Measurements from ENCODE around the gene HNRNPU.

Gene HNRNPU

GRCh38 chr1:244802041-244802440 lies 62.3 kb downstream of the HNRNPU start:
- no peak for DNase-seq (ENCODE audit: low read depth)

- peak; percentile 28 for DNase-seq (ENCODE audit: low read depth)
Measured at GRCh38 chr1:244801246-244801645, 63.1 kb downstream of the HNRNPU start.

GRCh38 chr1:244800821-244801220 lies 63.5 kb downstream of the HNRNPU start:
- DNase-seq (ENCODE audit: low read depth): no peak

Data from activated T-cell treated with anti-CD3 and anti-CD28 coated beads for 48 hours (primary cell).